ENCODE measurements around the gene LIPC. TPM values are rescaled to one million over a fixed set of nuclear protein-coding genes. Genes with fewer than 3 reads are reported as not detected.
A peak's percentile ranks its signal among the peaks of the same experiment; 100 is the strongest.

LIPC gene
- total and polyA plus RNA-seq, 2 of the 4 experiments (the other 2 are of a cell fraction) = 0.07 TPM; not detected in 1

DNA sequence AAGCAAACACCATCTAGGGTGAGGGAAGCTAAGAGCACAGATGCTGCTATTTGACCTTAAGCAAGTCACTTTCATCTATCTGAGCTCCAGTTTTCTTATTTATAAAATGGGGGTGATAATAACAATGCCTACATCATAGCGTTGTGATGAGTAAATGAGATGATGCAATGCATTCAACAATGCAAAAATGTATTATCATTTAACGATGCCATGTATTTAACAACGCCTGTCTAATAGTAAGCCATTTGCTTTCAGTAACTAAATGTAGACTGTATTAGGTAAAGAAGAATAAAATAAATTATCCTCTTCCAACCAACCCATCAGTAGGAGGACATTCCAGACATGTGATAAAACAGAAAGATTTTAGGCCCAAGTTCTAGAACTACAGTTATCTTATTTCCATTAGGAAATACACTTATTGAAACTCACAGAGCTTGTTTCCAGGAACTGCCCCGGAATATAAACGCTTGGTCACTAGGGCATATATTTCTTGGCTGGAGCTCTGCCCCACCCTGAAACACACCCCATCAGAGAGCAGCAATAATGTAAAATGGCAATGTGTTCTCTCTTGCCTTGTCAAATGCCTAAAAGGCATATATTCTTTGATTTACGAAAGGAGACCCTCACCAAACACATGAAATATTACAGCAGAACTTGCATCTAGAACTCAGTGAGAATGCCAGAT, 128.3 kb downstream of the LIPC start:
- no peak overlapping the region for H2AFZ ChIP-seq (replicated peaks; ENCODE audit: low read length, poor library complexity)
- CTCF ChIA-PET = interaction anchor here (0.6 to 0.9 kb wide), 2 partner anchors 13 to 24 kb away, joined by 3 read pairs; no protein-coding TSS in a partner anchor

More for the DNA sequence above, 128.3 kb downstream of the LIPC start:
- DNase-seq (no peak), ATAC-seq (ENCODE audit: low read depth) (no peak)
- Histone ChIP-seq H3K9me3 (ENCODE audit: control insufficient read depth, insufficient read depth, low read length) (no peaks in the 10 kb centered on the region; the same call in 1 of the 2 replicates), H3K4me2 (ENCODE audit: low read depth, low read length) (no peak overlapping the region), H3K79me1 (ENCODE audit: low read depth in 1 of 2, low read length in 2 of 2) (no peaks in the 10 kb centered on the region), H4K8ac (ENCODE audit: low read depth in 2 of 2, low read length in 2 of 2) (no peak overlapping the region), H2BK20ac (ENCODE audit: low read depth, low read length) (no peak overlapping the region), H4K5ac (ENCODE audit: low read depth, low read length) (no peak overlapping the region), H3K9ac (ENCODE audit: low read depth, low read length) (no peak overlapping the region), H3K4ac (ENCODE audit: low read depth, low read length) (no peak overlapping the region), H2AK5ac (ENCODE audit: low read depth, low read length) (0 out of 2 replicates have a peak overlapping the region, but pooled peaks have one; percentile 33), H2AK9ac (replicated peaks; ENCODE audit: low read depth, low read length, poor library complexity) (no peak overlapping the region), H2BK120ac (ENCODE audit: low read depth, low read length) (no peak overlapping the region), H3K4me3 (ENCODE audit: insufficient read depth, low read depth, low read length) (no peak overlapping the region), H3K14ac (replicated peaks; ENCODE audit: low read depth, low read length) (no peak overlapping the region), H2BK5ac (ENCODE audit: low read depth, low read length, poor library complexity, severe bottlenecking) (no peak overlapping the region), H4K91ac (ENCODE audit: insufficient read depth, low read depth, low read length) (no peak overlapping the region), H4K20me1 (ENCODE audit: insufficient read depth, low read length) (no peaks in the 10 kb centered on the region), H3K9me1 (ENCODE audit: insufficient read depth, low read length) (no peaks in the 10 kb centered on the region), H3K4me1 (ENCODE audit: control insufficient read depth, insufficient read depth, low read length) (no peaks in the 10 kb centered on the region), H3K27me3 (ENCODE audit: control insufficient read depth, insufficient read depth, low read length) (peaks cover 7% of the 10 kb centered on the region; the same call in 1 of the 2 replicates), H3K23ac (ENCODE audit: low read depth, low read length) (no peak overlapping the region), H3K36me3 (ENCODE audit: control insufficient read depth, insufficient read depth, low read length) (no peaks in the 10 kb centered on the region), H3K27ac (ENCODE audit: insufficient read depth, low read length) (no peak overlapping the region), H3K56ac (ENCODE audit: extremely low read depth, insufficient read depth, low read length) (no peak overlapping the region), H3K18ac (ENCODE audit: low read depth, low read length) (no peak overlapping the region), H2BK15ac (ENCODE audit: low read depth, low read length) (no peak overlapping the region)
- POLR2A ChIA-PET (ENCODE audit: unreplicated experiment) = interaction anchor here (0.7 kb wide), 1 partner anchor 217 kb away, joined by 4 read pairs; no protein-coding TSS in a partner anchor
- in situ Hi-C loops (cut with MboI; ENCODE audit: low sequenced_read_pairs) (no loop called here), intact Hi-C loops (cut with micrococcal nuclease) (no loop called here), dilution Hi-C loops (cut with HindIII; ENCODE audit: low sequenced_read_pairs, unreplicated experiment) (no loop called here)
- 50% methylated on average over 2 of the region's 6 CpGs; no CpG with 5 or more reads in 1 of the 2 experiments for WGBS, 2 experiments (ENCODE audit: extremely low coverage in 2 of 2, insufficient read length in 1 of 2)
- TF ChIP-seq SMC3 (IDR thresholded peaks at IDR 0.05; ENCODE audit: low read depth, low read length) = no peak
- no peak for TF ChIP-seq FOS (IDR thresholded peaks at IDR 0.05; ENCODE audit: low read depth, low read length)
- peak; percentile 78 for TF ChIP-seq CEBPB (IDR thresholded peaks at IDR 0.05; ENCODE audit: low read depth, low read length)
- BruUV-seq (replicated peaks) = no TSS peak

All from IMR-90 (cell line).